GM21390 (cell line): ENCODE results near the gene TAS2R60.

ENCODE experiments used
- ATAC-seq: cut with Tn5 transposase; IDR thresholded peaks from one replicate; pipeline ENCODE4 v1.9.1; 2021; ENCODE audit not compliant: unreplicated experiment

Gene TAS2R60

DNA sequence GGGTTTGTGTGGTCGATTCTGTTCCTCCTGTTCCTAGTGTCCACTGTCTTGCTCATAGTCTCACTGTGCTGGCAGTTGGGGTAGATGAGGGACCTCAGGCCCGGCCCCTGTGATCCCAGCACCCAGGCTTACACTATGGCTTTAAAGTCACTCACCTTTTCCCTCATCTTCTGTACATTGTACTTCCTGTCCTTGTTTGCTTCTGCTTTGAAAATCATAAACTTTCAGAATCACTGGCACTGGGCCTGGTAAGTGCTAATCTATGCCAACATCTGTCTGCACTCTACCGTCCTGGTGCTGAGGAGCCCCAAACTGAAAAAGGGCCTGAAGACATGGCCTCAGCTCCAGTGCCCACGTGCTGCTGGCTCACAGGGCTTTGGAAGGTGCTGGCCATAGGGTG, 5.7 kb upstream of the TAS2R60 start:
- ATAC-seq: no peak

DNA sequence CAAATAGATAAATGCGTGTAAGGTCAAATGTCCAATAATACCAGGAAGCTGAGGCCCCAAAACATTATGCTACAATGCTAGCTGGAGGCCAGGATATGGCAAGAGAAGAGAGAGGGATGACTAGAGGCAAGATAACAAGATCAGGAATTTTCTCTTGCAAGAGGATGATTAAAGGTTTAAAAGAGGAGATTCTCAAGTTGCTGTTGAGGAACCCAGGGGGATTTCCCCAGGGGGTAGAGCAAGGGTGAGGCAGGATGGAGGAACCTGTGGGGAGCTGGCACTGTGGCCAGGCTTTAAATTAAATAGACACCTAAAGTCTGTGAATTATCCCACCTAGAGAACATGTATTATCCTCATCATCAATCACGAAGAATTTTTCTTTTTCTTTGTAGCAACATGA, 3.4 kb upstream of the TAS2R60 start:
- ATAC-seq: no peak

DNA sequence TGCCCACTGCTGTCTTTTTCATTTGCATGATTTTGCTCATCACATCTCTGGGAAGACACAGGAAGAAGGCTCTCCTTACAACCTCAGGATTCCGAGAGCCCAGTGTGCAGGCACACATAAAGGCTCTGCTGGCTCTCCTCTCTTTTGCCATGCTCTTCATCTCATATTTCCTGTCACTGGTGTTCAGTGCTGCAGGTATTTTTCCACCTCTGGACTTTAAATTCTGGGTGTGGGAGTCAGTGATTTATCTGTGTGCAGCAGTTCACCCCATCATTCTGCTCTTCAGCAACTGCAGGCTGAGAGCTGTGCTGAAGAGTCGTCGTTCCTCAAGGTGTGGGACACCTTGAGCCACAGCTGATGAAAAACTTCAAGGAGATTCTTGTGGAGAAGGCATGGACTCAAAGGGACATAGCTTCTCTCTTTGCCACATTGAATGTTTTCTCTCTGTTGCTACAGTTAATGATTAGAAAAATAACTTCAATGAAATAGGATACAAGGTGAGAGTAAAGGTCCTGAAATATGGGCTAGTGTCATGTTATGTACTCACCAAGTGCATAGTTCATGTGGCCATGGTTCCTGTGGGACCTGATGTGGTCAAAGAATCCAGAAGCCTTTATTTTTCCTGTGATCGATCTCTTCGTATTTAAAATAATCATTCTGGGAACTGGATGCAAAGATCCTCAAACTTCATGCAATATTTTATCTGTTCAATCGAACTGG, 970 bp downstream of the TAS2R60 start:
- ATAC-seq: no peak

DNA sequence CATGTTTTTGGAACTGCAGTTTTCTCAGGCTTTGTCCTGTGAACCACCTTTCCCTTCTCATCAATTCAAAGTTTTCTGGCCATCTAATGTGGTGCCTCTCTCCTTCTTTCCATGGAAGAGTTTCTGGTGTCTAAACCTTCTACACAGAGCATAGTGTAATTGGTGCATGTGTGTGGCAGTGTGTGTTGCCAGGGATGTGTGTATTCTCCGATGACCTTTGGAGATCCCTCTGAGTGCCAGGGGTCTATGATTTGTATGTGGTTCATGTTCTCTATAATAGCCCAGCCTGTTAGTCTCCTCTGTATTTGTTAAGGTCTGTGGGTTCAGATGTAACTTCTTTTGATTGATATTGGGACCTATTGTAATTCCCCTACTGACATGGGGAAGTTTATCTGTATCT, 1.5 kb downstream of the TAS2R60 start:
- no peak for ATAC-seq

DNA sequence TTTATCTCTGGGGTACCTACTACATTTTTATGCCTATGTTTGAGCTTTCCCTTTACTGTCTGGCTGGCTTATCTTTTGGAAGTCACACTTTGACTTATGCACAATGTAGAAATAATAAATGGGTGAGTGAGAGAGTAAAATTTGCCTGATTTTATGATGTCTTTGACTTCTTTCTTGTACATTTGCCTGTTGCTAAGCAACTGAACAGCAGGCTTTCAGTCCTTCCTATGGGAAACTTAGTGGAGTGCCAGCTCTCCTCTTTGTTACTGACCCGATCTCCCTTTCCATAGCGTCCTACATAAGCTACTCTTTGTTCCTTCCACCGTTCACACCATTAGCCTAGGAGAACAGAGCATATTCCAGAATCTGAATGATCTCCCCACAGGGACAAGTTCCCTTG, 4.2 kb downstream of the TAS2R60 start:
- ATAC-seq: no peak

DNA sequence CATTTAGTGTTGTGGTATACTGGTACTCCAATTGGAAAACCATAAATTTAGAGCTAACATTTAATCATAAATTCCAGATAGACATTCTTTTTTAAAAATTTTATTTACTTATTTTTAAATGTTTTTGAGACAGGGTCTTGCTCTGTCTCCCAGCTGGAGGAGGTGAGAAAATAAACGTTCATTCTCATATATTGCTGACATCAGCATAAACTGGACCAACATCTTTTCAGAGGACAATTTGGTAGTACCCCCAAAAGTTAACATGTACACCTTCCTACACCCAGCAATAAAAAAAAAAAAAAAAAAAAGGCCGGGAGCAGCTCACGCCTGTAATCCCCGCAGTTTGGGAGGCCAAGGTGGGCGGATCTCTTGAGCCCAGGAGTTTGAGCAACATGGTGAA, 5.2 kb downstream of the TAS2R60 start:
- ATAC-seq: no peak

DNA sequence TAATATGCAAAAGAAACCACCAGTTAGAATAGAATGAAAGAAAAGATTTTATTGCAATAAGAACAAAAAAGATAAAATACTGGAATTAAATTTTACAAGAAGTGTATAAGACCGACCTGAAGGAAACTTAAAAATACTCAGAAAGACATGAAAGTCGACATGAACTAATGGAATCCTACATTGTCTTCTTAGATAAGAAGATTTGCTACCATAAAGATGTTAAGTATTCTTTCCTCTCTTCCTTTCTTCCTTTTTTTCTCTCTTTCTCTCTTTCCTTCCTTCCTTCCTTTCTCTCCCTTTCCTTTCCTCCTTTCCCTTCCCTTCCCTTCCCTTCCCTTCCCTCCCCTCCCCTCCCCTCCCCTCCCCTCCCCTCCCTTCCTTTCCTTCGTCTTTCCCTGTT, 6.5 kb downstream of the TAS2R60 start:
- no peak for ATAC-seq

DNA sequence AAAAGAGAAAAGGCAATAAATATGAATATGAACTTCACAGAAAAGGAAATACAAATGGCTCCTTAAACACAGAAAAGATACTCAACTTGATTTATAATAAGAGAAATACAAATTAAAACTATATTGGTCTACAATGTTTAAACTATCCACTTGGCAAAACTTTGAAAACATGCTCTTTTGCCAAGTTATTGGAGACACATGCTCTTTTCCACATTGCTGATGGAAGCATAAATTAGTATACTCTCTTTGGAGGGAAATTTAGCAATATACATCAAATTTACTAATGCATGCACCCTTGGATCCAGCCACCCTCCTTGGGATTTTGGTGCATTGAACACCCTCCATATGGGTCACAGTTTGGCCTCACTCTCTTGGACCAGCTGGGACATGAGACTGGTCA, 7.9 kb downstream of the TAS2R60 start:
- no peak for ATAC-seq

DNA sequence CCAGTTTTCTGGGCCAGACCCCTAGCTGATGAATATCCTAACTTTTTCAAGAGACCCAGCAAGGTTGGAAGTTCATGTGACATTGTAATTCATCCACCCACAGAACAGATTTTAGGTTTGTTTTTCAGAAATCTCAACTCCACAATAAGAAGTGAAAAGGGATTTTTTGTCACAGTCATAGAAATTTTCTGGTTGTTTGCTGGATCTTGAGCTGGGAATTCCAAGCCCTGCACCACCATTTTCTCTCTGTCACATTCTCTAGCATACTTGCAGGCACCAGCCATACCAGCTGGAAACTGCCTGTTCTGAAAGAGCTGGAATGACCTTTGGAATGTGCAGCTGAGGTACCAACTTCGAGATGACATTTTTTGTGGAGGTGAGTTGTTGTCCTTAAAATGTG, 8.5 kb downstream of the TAS2R60 start:
- no peak for ATAC-seq

DNA sequence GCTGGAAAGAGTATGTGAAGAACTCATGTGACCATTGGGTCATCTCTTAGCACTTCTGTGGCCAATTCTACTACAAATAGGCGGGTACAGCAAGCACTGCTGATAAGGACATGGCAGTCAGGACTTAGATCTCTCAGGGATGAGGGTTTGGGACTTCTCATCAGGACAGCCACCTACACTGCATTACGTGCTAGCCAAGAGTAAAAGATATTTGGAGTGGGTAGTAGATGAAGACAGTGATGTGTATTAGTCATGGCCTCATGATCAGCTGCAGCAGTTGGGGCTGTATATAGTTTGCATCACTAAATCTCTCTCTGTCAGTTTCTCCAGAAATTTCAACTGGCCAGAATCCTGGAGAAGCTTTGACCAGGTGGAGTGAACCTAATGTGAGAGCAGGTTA, 9.2 kb downstream of the TAS2R60 start:
- ATAC-seq: no peak

DNA sequence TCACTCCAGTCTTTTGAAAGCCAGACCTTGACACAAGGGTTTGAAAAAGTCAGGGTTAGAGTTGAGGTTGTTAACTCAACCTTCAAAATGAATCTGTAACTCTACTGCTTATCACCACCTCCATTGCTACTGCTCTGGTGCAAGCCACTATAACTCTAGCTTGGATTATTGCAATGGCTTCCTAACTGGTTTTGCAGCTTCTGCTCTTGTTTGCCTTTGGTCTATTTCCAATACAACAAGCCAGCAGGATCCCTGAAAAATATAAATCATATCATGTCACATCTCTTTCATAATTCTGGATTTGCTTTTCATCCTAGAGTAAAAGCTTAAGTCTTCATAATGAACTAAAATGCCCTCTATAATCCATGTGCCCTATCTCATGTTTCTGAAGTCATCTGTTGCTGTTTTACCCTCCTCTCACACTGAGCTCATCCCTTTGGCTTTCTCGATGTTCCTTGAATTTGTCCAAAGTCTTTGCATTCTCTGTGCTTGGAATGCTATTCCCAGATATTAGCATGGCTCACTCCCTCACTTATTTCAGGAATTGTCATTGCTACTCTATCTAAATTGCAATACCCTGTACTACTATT, 10.9 kb downstream of the TAS2R60 start:
- no peak for ATAC-seq

DNA sequence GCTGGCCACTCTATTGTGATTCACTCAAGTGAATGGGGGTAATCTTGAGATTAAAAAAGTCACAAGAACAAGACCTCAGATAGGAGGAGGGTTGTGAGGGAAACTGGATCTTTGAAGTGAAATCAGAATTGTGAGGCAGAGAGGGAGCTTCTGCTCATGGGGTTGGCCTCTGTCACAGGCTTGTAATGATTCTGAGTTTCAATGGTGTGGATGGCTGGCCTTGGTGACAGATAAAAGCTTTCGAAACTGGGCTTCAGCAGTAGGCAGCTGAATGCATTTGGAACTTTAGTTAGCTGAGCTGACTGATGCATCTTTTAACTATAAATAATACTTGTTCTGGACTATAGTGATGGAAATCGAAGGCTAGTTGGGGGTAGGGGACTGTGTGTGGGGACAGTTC, 12.2 kb downstream of the TAS2R60 start:
- no peak for ATAC-seq

DNA sequence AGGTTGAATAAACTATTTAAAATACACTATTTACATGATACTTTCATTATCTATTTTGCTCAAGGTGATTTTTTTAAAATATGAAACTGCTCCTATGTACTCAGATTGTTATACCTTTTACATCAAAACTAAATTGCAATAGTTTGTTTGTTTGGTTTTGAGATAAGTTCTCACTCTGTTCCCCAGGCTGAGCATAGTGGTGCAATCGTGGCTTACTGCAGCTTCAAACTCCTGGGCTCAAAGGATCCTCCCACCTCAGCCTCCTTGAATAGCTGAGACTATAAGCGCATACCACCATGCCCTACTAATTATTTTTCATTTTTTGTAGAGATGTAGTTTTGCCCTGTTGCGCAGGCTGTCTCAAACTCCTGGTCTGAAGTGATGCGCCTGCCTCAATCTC, 12.7 kb downstream of the TAS2R60 start:
- ATAC-seq: no peak

DNA sequence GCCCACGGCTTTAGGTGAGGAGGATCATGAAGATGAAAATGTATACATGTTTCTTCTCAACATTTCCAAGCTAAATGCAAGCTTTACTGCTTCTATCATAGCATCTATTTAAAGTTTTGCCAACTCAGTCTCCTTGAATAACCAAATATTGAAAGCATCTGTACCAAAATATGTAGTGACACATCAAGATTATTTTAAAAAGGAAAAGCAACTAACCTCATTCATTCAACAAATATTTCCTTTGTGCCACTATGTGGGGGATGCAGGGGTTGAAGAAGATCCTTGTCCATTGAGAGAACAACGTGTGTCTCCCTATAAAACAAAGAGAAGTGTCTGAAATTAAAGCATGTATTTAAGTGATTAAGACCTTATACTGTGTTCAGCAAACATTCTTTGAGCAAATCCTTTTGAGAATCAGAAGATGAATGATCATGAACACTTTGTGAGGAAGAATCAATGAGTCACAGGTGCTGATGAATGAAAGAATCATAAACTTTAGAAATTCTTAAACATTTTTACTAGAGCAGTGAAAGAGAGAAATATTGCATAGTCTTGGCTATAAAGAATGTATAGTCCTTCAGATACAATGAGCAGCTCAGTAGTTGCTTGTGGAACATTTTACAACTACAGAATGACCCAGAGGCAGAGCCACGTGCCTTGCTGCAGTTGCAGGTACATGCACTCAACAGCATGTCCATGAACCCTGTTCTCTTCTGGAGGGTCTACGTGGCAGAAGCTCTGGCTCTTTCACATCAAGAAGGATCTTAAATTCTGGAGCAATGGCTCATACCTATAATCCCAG, 13.9 kb downstream of the TAS2R60 start:
- ATAC-seq: no peak

DNA sequence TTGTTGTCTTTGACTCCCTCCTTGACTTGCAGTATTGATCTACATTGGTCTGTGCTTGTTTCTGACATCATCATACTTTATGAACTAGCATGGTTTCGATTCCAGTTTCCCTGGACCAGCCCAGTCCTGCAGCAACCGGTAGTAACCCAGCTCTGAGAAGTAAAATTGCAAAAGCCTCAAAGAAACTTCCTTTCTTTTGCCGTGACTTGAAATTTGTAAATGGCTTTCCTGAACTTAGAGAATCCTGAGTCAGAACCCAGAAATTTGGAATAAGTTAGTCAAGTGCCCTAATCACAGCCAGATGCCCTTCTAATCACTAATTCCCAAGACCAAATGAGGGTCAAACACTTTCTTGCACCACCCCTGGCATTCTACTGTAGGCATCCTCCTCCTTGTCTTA, 15.0 kb downstream of the TAS2R60 start:
- peak; percentile 61 for ATAC-seq

DNA sequence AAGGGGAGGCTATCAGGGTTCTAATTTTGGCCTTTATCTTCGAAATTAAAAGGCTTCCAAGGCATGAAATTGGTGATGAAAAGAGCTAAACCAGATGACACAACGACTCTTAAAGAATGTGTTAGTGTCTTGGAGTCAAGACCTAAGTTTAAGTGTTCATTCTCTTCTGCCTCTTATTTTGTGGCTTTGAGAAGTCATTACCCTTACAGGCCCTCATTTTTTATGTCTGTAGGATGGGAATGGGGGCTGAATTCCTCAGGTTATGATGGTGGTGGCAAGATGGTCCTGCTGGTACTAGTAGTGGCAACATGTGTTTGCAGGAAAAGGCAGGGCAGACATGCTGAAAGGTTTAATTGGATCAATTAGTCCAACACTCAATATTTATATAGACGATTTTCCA, 15.4 kb downstream of the TAS2R60 start:
- ATAC-seq: no peak

DNA sequence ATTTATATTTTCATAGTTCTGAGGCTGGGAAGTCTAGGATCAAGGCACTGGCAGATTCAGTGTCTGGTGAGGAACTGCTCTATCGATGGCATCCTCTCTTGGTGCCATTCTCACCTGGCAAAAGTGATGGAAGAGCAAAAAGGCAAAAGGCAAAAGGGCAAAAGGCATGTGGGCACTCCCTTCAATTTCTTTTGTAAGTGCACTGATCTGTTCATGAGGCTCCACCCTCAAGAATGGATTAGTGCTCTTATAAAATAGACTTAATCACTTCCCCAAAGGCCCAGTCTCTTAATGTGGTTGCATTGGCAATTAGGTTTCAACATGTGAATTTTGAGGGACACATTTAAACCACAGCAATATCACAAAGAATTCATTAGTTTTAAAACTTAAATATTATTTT, 16.1 kb downstream of the TAS2R60 start:
- no peak for ATAC-seq

DNA sequence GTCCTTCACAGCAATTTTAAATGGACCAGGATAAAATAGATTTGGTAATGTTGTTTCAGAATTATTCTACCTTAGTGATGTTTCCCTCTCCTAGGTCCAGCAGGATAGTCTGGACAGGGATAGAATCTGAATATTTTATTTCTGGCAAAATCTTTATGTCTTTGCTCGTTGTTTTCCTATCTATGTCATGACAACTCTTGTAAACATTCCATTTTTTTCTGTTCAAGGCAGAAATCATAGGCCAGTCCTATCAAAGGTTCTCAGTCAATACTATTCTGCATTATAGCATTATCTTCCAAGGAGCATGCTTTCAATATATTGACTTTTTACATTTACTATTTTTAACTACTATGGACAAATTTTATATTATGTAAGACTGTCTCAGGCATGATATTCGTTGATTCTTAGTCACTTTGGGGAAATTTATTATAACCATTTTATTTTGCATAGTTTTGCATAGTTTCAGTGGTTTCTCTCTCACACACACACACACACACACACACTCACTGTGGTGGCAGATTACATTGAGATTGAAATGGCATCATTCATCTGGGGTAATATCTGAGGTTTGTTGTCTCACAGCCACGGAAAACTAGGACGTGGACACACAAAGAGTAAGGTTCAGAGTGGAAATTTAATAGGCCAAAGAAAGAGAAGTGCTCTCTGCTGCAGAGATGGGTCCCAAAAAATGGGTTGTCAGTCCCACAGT, 17.2 kb downstream of the TAS2R60 start:
- no peak for ATAC-seq

DNA sequence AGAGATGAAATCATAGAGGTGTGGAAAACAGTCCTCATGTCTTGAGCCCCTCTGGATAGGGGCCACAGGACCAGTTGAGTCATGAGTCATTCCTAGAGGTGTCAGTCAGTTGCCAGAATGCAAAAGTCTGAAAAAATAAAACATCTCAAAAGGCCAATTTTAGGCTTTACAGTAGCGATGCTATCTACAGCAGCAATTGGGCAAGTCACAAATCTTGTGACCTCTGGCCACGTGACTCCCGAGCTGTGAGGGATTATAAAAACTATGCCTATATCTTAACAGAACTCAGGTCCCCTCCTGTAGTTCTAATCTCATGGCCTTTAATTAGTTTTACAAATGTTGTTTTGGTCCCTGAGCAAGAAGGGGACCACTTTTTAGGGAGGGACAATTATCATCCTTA, 18.8 kb downstream of the TAS2R60 start:
- ATAC-seq: no peak

DNA sequence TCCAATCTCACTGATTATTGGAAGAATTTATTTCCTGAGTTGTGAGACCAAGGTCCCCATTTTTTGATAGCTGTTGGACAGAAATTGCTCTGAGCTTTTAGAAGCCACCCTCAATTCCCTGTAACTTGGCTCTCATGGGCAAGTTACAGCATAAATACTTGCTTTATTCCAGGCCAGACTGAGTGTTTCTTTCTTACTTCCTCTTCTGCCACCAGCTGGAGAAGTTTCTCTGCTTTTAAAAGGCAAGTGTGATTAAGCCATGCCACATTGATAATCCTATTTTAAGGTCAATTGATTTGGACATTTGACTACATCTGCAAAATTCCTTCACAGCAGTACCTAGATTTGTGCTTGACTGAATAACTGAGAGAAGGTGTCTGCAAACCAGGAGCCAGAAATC, 20.3 kb downstream of the TAS2R60 start:
- no peak for ATAC-seq

DNA sequence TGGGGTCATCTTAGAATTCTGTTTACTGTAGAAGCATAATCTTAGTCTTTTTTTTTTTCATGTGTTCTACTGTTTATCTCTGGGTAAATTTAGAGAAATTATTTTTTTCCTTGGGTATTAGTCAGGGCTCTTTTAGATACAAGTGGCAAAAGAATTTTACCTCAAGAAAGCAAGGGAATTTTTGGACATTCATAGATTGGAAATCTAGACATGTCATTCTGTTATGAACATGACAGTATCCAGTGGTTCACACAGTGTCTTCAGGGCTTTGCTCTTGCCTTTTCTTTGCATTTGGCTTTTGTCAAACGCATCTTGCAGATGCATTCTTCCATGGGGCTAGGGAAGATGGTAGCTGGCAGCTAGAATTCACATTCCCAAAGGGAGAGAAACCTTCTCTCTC, 20.7 kb downstream of the TAS2R60 start:
- ATAC-seq: no peak

DNA sequence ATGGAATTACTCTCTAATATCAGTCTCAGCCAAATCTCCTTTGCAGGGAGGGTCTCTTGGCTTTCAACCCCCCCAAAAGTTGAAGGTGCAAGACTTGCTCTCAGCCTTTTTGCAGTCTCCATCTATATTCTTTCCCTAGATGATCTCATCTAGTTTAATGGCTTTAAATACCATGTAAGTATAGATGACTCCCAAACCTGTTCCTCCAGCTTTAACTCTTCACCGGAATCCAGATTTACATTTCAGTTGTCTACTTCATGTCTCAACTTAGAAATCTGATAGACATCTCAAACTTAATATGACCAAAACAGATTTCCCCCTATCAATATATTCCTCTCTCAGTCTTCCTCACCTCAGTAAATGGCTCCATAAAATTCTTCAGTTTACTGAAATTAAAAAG, 24.5 kb downstream of the TAS2R60 start:
- no peak for ATAC-seq
